GM20000 (cell line): ENCODE data around the gene TBC1D23.

Source experiments
- DNase-seq: peaks from one replicate; pipeline ENCODE4 v3.0.0; 2012; ENCODE audit warnings: low spot score
- TF ChIP-seq, protein P1 (sequence below): IDR thresholded peaks from 2 replicates; pipeline ENCODE4 v1.5.1; 2012; ENCODE audit warnings: mild to moderate bottlenecking, control low read depth; ENCODE audit errors: extremely low read depth, missing control alignments

The TBC1D23 gene

GRCh38 chr3:100306695-100307094 lies 45.9 kb downstream of the TBC1D23 start:
- TF ChIP-seq, protein P1, sequence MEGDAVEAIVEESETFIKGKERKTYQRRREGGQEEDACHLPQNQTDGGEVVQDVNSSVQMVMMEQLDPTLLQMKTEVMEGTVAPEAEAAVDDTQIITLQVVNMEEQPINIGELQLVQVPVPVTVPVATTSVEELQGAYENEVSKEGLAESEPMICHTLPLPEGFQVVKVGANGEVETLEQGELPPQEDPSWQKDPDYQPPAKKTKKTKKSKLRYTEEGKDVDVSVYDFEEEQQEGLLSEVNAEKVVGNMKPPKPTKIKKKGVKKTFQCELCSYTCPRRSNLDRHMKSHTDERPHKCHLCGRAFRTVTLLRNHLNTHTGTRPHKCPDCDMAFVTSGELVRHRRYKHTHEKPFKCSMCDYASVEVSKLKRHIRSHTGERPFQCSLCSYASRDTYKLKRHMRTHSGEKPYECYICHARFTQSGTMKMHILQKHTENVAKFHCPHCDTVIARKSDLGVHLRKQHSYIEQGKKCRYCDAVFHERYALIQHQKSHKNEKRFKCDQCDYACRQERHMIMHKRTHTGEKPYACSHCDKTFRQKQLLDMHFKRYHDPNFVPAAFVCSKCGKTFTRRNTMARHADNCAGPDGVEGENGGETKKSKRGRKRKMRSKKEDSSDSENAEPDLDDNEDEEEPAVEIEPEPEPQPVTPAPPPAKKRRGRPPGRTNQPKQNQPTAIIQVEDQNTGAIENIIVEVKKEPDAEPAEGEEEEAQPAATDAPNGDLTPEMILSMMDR: no peak
- DNase-seq: no peak

GRCh38 chr3:100310355-100310965 lies 49.7 kb downstream of the TBC1D23 start:
- TF ChIP-seq, protein P1: no peak

GRCh38 chr3:100311011-100311410 lies 50.2 kb downstream of the TBC1D23 start:
- TF ChIP-seq, protein P1: no peak
- DNase-seq: no peak

More at GRCh38 chr3:100310355-100310965, 49.7 kb downstream of the TBC1D23 start:
- no peak for DNase-seq

GRCh38 chr3:100316641-100317069 lies 55.9 kb downstream of the TBC1D23 start:
- DNase-seq: peak; percentile 41
- TF ChIP-seq, protein P1: peak; percentile 28

DNA sequence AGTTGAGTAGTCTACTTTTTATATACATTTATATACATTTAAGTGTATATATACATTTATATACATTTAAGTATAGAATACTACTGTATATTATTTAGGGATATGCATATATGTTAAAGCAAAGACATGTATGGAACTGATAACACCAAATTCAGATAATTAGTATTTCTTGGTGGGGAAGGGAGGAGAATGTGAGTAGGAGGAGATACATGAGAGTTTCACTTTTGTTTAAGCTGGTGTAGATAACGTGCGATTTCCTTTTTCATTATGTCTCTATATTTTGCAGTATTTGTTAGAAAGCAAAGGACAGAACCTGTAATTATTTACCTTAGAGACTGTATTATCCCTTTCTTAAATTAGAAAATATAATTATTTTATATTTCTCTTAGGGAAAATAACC lies 57.1 kb downstream of the TBC1D23 start:
- TF ChIP-seq, protein P1: no peak
- DNase-seq: peak; percentile 48

DNA sequence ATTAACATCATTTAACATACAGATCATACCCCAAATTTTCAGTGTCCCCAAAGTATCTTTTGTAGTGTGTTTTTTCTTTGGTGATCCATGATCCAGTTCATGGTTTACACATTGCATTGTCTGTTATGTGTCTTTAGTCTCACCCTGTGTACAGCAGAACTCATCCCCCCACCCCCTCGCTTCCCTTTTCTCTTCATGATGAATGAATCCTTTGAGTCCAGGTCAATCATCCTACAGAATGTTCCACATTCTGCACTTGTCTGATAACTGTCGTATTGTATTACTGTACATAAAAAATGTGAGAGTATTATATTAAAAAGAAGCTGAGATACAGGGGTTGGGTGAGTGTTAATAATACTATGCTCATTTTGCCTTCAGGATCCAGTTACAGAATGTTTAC lies 59.2 kb downstream of the TBC1D23 start:
- no peak for DNase-seq
- TF ChIP-seq, protein P1: no peak

DNA sequence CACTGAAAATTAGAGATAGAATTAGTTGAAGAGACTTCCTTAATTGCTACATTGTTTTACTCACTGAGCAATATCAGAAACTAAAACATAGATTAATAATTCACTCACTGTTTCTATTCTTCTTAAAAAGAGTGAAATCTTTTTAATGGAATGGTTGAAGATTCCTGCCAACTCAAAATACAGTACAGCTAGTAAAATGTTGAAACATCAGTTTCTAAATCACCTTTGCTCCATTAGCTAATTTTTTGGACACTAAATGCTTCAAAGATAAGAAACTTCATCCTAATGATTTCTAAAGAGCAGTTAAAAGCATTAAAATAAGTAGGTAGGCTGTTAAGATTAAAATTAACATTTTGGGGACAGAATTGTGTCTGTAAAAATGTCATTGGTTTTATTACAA lies 63.3 kb downstream of the TBC1D23 start:
- TF ChIP-seq, protein P1: no peak
- DNase-seq: no peak
